Measurements from ENCODE around the gene USP49. TPM values are rescaled to one million over a fixed set of nuclear protein-coding genes. Genes with fewer than 3 reads are reported as not detected.
A peak's percentile ranks its signal among the peaks of the same experiment; 100 is the strongest.

USP49 gene
- total RNA-seq, 4 donors from 2014 or later: 2.1 to 8.6 (median 4.7) TPM

DNA sequence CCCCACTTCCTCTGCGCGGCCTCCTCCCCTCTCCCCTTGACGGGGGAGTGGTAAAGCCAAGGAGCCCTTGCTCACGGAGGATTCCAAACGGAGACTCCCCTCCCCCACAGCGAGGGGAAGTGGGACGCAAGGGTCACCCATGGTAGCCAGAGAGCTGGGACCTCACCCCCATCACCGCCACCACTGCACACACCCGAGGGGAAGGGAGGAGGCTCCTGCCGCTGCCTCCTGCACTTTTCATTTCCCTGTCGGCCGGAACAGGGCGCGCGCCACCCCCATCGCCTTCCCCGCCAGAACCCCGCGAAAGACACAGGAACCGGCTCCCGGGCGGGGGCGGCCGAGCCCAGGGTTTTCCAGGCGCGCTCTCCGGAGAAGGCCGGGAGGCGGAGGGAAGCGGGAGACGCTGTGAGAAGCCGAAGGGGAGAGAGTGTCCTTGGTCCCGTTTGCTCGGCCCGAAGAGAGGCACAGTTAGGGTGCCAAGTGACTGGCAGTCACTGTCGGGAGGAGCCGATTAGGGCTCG is 45.6 kb upstream of the USP49 start:
- H3K4me3 ChIP-seq: peak overlapping the region; percentile 60 to 95 (median 72)
- TF ChIP-seq, protein P1, sequence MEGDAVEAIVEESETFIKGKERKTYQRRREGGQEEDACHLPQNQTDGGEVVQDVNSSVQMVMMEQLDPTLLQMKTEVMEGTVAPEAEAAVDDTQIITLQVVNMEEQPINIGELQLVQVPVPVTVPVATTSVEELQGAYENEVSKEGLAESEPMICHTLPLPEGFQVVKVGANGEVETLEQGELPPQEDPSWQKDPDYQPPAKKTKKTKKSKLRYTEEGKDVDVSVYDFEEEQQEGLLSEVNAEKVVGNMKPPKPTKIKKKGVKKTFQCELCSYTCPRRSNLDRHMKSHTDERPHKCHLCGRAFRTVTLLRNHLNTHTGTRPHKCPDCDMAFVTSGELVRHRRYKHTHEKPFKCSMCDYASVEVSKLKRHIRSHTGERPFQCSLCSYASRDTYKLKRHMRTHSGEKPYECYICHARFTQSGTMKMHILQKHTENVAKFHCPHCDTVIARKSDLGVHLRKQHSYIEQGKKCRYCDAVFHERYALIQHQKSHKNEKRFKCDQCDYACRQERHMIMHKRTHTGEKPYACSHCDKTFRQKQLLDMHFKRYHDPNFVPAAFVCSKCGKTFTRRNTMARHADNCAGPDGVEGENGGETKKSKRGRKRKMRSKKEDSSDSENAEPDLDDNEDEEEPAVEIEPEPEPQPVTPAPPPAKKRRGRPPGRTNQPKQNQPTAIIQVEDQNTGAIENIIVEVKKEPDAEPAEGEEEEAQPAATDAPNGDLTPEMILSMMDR (IDR thresholded peaks at IDR 0.05): peak in 1 of 6 experiments; percentile 2
- no peak for TF ChIP-seq POLR2A (IDR thresholded peaks at IDR 0.05)
- DNase-seq: peak in 2 of 3 donors; percentile 69 to 71
- peaks cover 0 to 56% (median 35%) of the 10 kb centered on the region in 4 donors for H3K4me1 ChIP-seq
- peak overlapping the region; percentile 74 to 93 (median 82) for H3K27ac ChIP-seq
- peaks cover 0 to 3% (median 0%) of the 10 kb centered on the region in 3 donors for H3K36me3 ChIP-seq
- no peaks in the 10 kb centered on the region for H3K9me3 ChIP-seq
- H3K27me3 ChIP-seq: no peaks in the 10 kb centered on the region

DNA sequence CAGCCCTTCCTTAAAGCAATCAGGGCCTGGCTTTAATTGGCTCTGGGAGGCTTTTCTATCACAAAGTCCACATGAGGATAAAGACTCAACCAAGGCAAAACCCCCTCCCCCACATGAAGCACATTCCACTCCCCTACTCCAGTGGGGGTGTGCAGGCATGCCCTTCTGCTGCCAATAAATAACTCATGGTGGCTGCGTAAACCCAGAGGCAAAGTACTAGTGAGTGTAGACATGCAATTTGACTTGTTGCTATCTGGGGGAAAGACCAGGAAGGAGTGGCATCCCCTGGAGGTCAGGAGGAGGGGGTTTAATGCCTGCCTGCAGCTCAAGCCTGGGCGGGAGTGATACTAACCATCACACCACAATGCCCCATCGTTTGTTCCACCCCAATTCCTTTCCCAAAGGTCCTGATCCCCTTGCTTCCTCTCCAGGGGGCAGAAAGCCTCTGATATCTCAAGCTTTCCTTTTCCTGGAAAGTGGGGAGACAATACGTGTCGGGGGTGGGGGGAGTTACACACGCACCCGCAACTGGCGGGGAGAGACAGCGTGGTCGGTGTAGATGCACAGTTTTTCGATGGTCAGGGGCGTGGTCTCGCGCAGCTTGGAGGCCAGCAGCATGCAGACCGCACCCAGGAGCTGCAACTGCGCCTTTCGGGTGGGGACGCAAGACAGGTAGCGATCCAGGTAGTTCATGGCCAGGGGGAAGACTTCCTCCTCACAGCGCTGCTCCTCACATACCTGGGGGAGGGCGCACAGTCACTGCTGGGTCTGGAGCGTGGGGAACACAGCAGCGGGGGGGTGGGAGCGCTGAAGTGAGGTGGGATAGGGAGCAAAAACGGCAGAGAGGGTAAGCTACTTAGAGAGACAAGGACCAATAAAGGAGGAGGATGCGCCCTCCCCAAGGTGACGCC is 44.9 kb upstream of the USP49 start:
- Histone ChIP-seq H3K9me3 (no peaks in the 10 kb centered on the region), H3K27ac (peak overlapping the region; percentile 74 to 93 (median 82)), H3K36me3 (peaks cover 0 to 10% (median 0%) of the 10 kb centered on the region in 3 donors), H3K4me1 (peaks cover 0 to 60% (median 35%) of the 10 kb centered on the region in 4 donors), H3K27me3 (no peaks in the 10 kb centered on the region), H3K4me3 (peak overlapping the region; percentile 60 to 95 (median 72))
- DNase-seq: peak in 2 of 3 donors; percentile 70 to 72
- TF ChIP-seq, protein P1 (IDR thresholded peaks at IDR 0.05): no peak
- TF ChIP-seq POLR2A (IDR thresholded peaks at IDR 0.05): peak; percentile 12 to 13

DNA sequence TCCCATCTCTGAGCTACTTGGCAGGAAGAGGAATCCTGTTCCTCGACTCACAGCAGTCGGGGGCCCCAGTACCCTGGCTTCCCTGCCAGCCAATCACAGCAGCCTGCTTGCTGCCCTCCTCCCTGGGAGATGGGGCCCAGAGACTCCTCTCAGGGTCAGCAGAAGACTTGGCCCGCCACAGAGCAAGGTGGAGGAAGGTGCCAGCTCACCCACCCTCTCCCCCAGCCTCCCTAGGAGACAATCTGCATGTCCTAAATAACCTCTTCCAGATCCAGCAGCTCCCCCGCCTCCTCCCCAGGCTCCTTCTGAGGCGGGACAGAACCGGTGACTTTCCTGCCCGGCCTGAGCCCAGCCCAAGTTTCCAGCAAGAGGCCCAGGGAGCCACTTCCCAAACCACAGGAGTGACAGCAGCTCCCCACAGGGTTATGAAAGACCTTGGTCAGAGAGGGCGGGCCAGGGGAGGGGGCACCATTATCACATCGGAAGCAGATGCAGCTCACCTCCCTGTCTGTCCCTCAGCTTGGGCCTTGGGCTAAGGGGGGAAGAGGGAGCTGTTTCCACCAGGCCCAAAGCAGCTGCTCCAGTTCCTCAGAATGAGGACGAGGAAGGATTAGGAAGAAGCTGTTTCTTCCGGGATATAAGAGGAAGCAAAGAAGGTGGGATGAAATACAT is 44.1 kb upstream of the USP49 start:
- Histone ChIP-seq H3K9me3 (no peaks in the 10 kb centered on the region), H3K27ac (peak overlapping the region; percentile 74 to 93 (median 82)), H3K4me1 (peaks cover 0 to 60% (median 35%) of the 10 kb centered on the region in 4 donors), H3K36me3 (peaks cover 0 to 18% (median 0%) of the 10 kb centered on the region in 3 donors), H3K27me3 (no peaks in the 10 kb centered on the region), H3K4me3 (peak overlapping the region in 1 of 4 donors; percentile 95)
- DNase-seq: no peak
- TF ChIP-seq, protein P1 (IDR thresholded peaks at IDR 0.05): no peak
- TF ChIP-seq POLR2A (IDR thresholded peaks at IDR 0.05): no peak

DNA sequence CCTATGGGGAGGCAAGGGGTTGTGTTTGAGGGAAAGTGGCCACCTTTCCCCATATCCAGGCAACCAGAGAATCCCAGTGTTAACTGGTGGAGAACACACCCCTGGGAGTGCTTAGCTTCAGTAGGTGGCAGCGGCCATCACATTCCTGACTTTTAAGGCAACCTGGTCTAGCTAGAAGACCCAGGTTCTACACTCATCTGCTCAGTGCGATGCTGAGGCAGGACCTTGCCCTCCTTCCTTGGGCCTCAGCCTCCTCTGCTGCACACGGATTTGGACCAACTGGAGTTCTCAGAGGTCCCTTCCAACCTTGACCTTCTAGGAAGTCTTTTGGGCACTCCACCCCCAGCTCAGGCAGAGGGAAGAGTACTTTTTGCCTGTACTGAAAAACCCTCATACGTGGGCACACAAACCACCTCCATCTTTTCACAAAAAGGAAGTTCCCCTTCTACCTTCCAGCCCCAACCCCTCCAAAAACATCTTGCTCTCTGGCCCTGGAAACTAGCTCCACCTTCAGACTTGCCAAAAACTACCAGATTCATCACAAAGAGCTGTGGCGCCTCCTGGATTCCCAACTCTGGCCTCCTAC is 43.5 kb upstream of the USP49 start:
- Histone ChIP-seq H3K9me3 (no peaks in the 10 kb centered on the region), H3K27me3 (no peaks in the 10 kb centered on the region), H3K27ac (peak overlapping the region; percentile 74 to 93 (median 82)), H3K4me1 (peaks cover 0 to 60% (median 35%) of the 10 kb centered on the region in 4 donors), H3K36me3 (peaks cover 0 to 25% (median 0%) of the 10 kb centered on the region in 3 donors), H3K4me3 (peak overlapping the region in 1 of 4 donors; percentile 1)
- TF ChIP-seq, protein P1 (IDR thresholded peaks at IDR 0.05): no peak
- no peak for TF ChIP-seq POLR2A (IDR thresholded peaks at IDR 0.05)
- no peak for DNase-seq
